NCI-H510A treated with DMSO at 0.1 percent for 48 hours (cell line): ENCODE results near the gene CEP68.
"Not testable (repeated sequence)": the region's sequence is repeated elsewhere in the genome, so short reads cannot be mapped to it uniquely, and the experiment has no call there.

Experiments
- DNase-seq: peaks from one replicate; lab custom pipeline; 2025; lab: John Stamatoyannopoulos, UW

CEP68 gene

GRCh38 chr2:65031341-65032018 is 24.7 kb upstream of the CEP68 start:
- DNase-seq, result peak; percentile 72

- peak; percentile 51 for DNase-seq
These were observed 23.9 kb upstream of the CEP68 start for GRCh38 chr2:65032019-65032975.

GRCh38 chr2:65033178-65033577 is 23.0 kb upstream of the CEP68 start:
- DNase-seq, result no peak

- not testable (repeated sequence) for DNase-seq
These were observed 22.5 kb upstream of the CEP68 start for GRCh38 chr2:65033667-65034066.

GRCh38 chr2:65035351-65035943 is 20.8 kb upstream of the CEP68 start:
- DNase-seq, result no peak

GRCh38 chr2:65037178-65037577 is 19.0 kb upstream of the CEP68 start:
- DNase-seq, result no peak

- DNase-seq, result no peak
These were observed 16.6 kb upstream of the CEP68 start for GRCh38 chr2:65039640-65040039.

GRCh38 chr2:65040400-65041261 is 15.6 kb upstream of the CEP68 start:
- peak; percentile 86 for DNase-seq

GRCh38 chr2:65043001-65043400 is 13.2 kb upstream of the CEP68 start:
- no peak for DNase-seq

GRCh38 chr2:65044097-65044735 is 12.0 kb upstream of the CEP68 start:
- DNase-seq, result no peak

GRCh38 chr2:65045651-65046050 is 10.6 kb upstream of the CEP68 start:
- no peak for DNase-seq

- DNase-seq, result no peak
These were observed 9.4 kb upstream of the CEP68 start for GRCh38 chr2:65046633-65047407.

GRCh38 chr2:65049010-65049639 is 7.1 kb upstream of the CEP68 start:
- peak; percentile 77 for DNase-seq

GRCh38 chr2:65050931-65051330 is 5.3 kb upstream of the CEP68 start:
- no peak for DNase-seq

GRCh38 chr2:65053199-65053598 is 3.0 kb upstream of the CEP68 start:
- DNase-seq, result no peak

GRCh38 chr2:65054749-65055421 is 1.3 kb upstream of the CEP68 start:
- no peak for DNase-seq

GRCh38 chr2:65055422-65056214 is 598 bp upstream of the CEP68 start:
- DNase-seq, result peak; percentile 83

- no peak for DNase-seq
These were observed 799 bp downstream of the CEP68 start for GRCh38 chr2:65057054-65057375.
